HG03442 (cell line): ENCODE results near the gene MRPS30.
"Not testable (repeated sequence)": the region's sequence is repeated elsewhere in the genome, so short reads cannot be mapped to it uniquely, and the experiment has no call there.

Source experiments
- ATAC-seq: cut with Tn5 transposase; IDR thresholded peaks from one replicate; pipeline ENCODE4 v1.9.1; 2021; ENCODE audit warnings: mild to moderate bottlenecking, moderate library complexity; ENCODE audit not compliant: unreplicated experiment

Gene MRPS30

GRCh38 chr5:44808435-44809214 is at the start of gene MRPS30:
MRPS30 (plus strand) TSS chr5:44808947; CDS start chr5:44808963, 16 bp downstream.
- peak; percentile 96 for ATAC-seq

GRCh38 chr5:44769200-44769876 is 39.4 kb upstream of the MRPS30 start:
- ATAC-seq: no peak

GRCh38 chr5:44769877-44770209 is 38.9 kb upstream of the MRPS30 start:
- no peak for ATAC-seq

- no peak for ATAC-seq
Measured at GRCh38 chr5:44770780-44771717, 37.7 kb upstream of the MRPS30 start.

- ATAC-seq: not testable (repeated sequence)
Measured at GRCh38 chr5:44772397-44772796, 36.4 kb upstream of the MRPS30 start.

- ATAC-seq: peak; percentile 70
Measured at GRCh38 chr5:44774279-44774880, 34.4 kb upstream of the MRPS30 start.

GRCh38 chr5:44779167-44779566 is 29.6 kb upstream of the MRPS30 start:
- ATAC-seq: no peak

GRCh38 chr5:44783634-44784315 is 25.0 kb upstream of the MRPS30 start:
- ATAC-seq: no peak

- no peak for ATAC-seq
Measured at GRCh38 chr5:44787731-44788130, 21.0 kb upstream of the MRPS30 start.

GRCh38 chr5:44789372-44789995 is 19.3 kb upstream of the MRPS30 start:
- ATAC-seq: not testable (repeated sequence)

- not testable (repeated sequence) for ATAC-seq
Measured at GRCh38 chr5:44792031-44792673, 16.6 kb upstream of the MRPS30 start.

GRCh38 chr5:44794371-44794770 is 14.4 kb upstream of the MRPS30 start:
- ATAC-seq: no peak

GRCh38 chr5:44795496-44795895 is 13.3 kb upstream of the MRPS30 start:
- no peak for ATAC-seq

- ATAC-seq: no peak
Measured at GRCh38 chr5:44797841-44798240, 10.9 kb upstream of the MRPS30 start.

- no peak for ATAC-seq
Measured at GRCh38 chr5:44801992-44802391, 6.8 kb upstream of the MRPS30 start.

GRCh38 chr5:44806608-44807007 is 2.1 kb upstream of the MRPS30 start:
- ATAC-seq: no peak

GRCh38 chr5:44807269-44807668 is 1.5 kb upstream of the MRPS30 start:
- ATAC-seq: no peak

- ATAC-seq: peak; percentile 32
Measured at GRCh38 chr5:44809215-44809955, 638 bp downstream of the MRPS30 start.

- no peak for ATAC-seq
Measured at GRCh38 chr5:44809956-44810420, 1.2 kb downstream of the MRPS30 start.
